Measurements from ENCODE around the gene SPINK1.
A peak's percentile ranks its signal among the peaks of the same experiment; 100 is the strongest.
"Not testable (repeated sequence)": the region's sequence is repeated elsewhere in the genome, so short reads cannot be mapped to it uniquely, and the experiment has no call there.

The SPINK1 gene

DNA sequence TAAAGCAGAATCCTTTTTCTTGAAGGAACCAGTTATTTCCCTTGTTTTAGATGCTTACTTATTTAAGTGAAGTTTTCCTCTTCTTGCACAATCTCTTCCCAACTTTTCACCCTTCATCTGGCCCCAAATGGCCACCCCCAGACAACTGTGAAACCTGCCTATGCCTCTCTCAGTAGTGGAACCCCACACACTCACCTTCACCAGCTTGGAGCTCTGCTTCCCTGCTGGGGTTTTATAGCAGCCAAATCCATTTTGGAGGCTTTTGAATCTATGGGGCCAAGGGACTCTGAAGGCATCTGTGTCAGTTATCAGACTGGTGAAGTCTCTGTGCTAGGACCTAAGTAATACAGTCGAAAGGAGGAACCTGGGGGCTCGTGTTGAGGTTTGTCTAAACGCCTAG lies 22.9 kb upstream of the SPINK1 start:
- DNase-seq, result no peak

DNA sequence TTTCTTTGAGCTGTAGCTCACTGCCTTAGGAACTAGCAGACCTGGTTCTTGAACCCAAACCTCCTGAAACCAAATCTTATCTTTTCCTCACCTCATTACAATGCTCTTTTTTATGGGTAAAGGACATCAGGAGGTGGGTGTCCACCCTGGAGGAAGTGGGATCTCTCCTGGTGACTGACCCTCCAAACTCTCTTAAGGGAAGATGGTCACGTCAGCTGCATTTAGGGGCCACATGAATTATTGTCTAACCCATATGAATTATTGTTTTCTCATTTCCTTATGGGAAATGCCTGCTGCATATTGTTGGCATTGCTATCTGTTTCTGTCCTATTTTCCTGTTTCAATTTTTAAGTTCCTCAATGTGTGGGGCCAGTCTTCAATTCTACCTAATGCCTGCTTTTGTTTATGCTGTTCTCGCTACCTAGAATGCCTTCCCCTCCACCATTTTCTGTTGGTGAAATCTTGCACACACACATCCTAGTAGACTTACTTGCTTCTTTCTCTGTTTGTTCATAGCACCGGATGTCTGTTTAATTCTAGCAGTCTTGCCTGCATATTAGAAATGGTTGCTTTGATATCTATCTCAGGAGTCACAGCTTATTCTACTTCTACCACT lies 22.0 kb upstream of the SPINK1 start:
- no peak for DNase-seq

DNA sequence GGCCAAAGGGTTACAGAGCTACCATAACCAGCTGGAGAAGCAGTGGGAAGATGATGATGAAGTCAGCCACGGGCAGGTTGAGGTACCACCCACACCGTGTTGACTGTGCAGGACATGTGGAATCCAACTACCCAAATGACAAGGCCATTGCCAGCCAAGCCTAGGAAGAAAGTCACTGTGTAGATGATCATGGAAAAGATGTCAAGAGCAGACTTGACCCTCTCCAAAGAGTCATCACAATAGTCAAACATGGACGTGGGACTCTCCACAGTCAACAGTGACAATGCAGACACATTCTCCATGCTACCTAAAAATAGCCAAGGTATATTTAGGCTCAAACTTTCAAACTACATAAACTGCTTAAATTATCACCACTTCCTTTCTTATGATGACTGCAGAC lies 20.9 kb upstream of the SPINK1 start:
- DNase-seq, result no peak

DNA sequence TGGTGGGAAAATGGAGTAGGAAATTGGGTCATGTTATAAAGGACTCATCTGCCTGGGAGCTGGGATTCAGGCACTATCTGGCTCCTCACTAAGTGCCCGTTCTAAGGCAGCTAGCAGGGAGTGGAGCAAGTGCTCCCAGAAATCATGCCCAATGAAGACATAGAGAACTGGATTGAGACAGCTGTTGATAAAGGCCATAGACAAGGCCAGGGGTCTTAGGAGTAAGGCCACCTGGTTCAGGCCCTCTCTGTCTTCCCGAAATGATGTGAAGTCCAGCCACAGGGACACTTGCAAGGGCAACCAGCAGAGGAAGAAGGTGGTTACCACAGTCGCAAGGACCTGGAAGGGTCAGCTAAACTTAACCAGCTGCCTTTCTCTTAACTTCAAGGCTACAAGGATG lies 20.1 kb upstream of the SPINK1 start:
- no peak for DNase-seq

DNA sequence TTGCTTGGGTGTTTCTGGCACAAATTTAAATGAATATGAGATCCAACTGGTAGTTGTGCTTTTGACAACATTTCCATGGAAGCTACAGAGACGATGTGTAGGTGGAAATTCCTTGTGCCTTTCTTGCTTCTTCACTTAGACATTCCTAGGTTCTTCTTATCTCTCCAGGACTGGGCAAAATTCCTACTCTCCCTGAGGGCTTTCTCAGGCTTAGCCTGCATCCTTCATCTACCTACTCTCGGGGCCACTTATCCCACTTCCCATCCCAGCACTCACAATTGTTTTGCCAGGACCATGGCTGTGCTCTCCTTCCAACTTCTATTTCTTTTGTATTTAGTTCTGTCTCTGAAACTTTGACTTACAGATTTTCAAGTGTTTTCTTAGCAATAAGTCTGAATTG lies 17.8 kb upstream of the SPINK1 start:
- no peak for DNase-seq

DNA sequence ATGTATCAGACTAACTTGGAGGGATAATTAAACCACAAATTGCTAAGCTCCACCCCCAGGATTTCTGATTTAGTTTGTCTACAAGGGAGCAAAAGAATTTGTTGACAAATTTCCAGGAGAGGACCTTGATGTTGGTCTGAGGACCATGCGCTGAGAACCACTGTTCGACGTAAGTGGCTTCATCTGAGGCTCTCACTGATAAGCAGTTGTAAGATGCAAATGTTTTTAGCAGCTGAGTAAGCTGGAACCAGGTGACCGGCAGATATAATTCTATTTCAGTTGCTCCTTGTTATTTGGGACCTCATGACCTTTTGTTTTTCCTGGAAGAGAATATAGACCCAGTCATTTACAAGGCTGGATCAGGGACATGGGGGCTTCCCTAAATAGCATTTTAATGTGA lies 14.1 kb upstream of the SPINK1 start:
- no peak for DNase-seq

DNA sequence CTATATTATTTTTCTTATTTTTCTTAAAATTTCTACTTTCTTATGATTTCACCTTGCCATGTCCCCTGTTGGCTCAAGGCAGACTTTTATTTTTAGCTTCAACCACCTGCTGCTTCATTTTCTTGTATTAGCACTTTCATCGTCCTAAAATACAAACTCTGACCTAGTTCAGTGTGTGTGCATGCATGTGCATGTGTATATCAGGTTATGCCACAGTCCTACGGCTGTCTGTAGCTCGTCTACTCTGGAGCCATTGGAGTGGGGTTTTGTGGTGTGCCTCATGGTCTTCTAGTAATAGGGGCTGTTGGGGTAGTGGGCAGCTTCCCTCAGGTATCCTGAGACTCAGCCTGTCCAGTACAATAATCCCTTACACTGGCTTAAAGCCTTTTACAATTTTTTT lies 13.4 kb upstream of the SPINK1 start:
- no peak for DNase-seq

DNA sequence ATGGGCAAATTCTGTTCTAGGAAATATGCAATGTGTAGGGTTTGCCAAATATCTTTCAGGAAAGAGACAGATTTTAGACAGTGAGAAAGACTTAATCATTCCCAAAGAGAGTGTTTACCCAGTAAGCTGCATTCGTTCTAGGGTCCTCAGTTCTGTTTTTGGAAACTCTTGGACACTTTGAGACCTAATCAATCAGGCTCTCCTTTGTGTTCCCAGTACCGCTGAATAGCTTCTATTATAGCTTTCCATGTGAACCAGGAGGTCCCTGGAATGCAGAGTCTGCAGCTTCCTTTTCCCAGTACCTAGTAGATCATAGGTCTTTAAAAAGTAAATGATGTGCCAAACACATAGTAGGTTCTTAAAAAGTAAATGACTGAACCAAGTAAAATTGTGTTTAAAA lies 11.4 kb upstream of the SPINK1 start:
- no peak for DNase-seq

DNA sequence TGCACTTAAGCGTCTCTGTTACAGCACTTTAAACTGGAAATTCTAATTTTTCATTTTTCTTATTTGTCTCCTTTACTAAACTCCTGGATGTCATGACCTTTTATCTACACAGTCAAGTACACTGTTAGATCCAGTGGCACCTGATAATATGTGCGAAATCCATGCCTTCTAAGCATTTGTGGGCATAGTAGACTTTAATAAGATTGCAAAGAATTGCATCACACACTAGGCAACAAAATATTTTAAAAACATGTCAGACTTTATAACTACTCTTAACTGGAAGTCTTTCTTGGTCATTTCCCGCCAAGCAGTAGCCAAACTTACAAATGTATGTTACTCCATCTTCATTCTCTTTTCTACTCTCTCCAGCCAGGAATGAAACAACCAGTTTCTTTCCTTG lies 5.0 kb upstream of the SPINK1 start:
- DNase-seq, result no peak

DNA sequence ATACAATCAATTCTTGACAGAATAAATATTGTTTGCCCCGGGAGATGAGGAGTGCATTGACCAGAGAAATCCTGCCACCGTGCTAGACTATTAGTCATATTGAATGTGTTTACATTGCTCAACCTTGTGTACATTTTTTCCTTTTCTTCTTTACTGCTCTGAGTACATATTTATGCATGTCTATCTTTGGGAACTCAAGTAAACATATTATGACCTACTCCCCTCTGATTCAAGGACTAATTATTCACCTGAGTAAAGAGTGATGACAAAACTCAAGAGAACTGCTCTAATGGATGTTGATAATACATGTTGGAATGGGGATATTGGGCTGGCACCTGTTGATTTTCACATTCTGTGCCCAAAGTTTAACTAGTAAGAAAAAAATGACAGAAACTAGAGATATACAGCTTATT lies 3.9 kb upstream of the SPINK1 start:
- DNase-seq, result no peak

DNA sequence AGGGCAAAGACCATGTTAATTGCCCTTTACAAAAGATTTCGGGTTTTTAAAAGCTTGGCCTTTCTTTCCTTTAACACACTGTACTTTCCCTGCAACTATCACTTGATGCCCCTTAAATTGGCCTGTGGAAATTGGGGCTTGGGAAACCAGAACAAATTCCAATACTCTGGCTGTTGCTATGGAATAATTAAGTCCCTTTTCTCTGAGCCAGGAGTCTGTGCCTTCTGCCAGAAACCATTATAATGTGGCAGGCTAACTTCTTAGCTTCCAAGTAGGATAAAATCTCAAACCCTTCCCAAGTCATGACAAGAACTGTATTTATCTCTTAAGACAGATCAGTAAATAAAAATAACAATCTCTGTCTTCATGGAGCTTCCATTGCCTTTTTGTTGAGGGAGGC lies 1.1 kb upstream of the SPINK1 start:
- no peak for DNase-seq

DNA sequence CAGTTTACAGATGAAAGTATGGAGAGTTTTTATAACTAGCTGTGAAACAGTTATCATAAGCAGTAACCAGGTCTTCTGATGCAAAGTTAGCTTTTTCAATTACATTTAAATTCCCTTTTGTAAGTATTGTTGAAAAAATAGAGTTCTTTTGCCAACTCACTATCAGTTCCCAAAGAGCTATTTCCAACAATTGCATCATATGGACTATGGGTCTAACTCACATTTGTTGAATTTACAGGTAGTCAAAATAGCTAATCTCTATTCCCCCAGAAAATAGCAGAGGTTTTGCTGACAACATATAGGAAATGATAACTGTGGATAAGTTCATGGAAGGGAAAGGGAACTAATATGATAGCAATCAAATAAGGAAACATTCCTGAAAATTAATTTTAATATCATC lies 1.4 kb downstream of the SPINK1 start:
- DNase-seq, result no peak

DNA sequence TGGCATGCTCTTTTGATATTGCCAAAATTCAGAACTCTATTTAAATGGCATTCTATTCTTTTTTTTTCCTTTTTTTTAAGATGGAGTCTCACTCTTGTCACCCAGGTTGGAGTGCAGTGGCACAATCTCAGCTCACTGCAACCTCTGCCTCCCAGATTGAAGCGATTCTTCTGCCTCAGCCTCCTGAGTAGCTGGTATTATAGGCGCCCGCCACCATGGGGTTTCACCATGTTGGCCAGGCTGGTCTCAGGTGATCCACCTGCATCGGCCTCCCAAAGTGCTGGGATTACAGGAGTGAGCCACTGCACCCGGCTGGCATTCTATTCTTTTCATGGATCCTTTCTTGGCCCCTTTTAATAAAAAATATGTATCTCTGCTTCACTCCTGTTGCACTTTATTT lies 4.5 kb downstream of the SPINK1 start:
- not testable (repeated sequence) for DNase-seq

DNA sequence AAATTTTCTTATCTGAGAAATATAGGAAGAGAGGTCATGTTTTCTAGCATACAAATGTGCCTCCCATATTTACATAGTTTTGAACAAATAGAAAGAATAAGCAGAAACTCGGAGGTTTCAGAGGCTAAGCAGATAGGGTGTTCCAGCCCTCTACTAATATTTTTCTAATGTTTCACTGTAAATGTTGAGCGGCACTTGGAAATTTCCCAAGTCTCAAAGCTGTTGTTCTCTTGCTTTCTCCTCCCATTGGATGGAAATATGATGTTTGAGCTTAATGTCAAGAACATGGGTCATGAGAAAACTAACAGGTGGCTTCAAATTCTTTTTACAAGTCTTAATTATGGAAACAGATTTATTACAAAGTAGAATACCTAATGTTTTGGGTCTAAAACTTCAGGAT lies 5.1 kb downstream of the SPINK1 start:
- DNase-seq, result no peak

DNA sequence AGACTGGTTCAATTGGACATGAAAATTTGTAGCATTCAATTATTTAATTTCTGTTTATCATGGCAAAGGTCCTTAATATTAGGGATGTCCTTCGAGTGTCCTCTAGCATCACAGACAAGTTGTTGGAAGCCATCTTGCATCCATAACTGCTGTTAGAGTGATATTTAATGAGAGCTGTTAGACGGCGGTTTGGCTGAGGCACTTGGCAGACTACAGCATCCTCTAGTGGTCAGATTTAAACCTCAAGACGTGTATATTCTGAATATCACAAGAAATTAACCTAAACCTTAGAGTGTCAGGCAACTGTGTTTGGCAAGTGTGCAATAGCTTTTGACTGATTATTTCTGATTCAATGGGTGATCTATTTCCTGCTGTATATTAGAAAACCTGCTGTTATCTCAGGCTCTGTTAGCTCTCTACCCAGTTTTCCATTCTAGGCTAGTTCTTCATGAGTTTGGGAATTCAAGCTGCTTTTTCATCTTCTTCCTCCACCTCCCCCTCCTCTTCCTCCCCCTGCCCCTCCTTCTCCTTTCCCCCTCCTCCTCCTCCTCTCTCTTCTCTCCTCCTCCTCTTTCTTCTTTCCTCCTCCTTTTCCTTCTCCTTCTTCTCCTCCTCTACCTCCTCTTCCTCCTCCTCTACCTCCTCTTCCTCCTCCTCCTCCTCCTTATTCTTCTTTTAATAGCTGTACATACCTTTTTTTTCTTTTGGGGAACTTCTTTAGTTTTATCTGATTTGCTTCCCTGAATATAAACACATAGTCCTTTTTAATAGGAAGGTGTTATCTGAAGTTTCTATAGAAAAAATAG lies 8.6 kb downstream of the SPINK1 start:
- no peak for DNase-seq

DNA sequence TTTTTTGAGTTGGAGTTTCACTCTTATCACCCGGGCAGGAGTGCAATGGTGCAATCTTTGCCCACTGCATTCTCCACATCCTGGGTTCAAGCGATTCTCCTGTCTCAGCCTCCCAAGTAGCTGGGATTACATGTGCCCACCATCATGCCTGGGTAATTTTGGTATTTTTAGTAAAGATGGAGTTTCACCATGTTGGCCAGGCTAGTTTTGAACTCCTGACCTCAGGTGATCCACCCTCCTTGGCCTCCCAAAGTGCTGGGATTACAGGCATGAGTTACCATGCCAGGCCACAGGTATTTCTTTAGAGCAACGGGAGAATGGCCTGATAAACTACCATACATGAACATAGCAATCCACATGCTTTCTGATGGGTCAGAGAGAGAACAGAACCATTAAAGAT lies 9.2 kb downstream of the SPINK1 start:
- not testable (repeated sequence) for DNase-seq

DNA sequence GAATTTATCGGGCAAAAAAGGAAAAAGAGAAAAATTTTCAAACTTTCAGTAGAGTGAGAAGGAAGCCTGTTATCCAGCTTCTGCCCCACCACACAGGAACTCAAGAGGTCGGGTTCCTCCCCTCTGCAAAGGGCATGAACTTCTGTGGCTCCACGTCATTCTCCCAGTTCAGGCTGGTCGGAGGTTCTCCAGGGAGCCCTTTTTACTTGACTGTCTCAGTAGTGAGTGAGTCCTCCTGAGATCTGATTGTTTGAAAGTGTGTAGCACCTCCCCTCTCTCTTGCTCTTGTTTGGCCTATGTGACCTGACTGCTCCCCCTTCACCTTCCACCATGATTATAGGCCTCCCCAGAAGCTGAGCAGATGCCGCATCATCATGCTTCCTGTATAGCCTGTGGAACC lies 9.7 kb downstream of the SPINK1 start:
- DNase-seq, result no peak

DNA sequence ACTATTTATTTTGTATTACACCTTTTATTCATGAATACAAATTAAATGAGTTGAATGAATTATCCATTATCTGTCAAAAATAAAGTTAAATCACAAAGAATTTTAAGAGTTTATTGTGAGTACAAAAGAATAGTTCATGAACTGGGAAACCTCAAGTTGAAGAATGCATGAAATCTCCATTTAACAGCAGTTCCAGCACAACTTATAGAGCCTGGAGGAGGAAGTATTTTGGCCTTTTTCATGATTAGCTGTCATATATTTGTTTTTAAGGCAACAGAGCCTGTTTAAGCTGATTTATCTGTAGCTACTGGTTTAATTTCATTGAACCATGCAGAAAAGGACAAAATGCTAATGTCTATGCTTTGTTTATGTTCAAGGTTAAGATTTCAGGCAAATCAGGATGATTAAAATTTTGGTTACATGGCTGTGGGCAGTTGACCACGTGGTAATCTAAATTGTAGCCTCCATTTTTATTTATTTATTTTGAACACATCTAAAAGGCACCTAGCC lies 12.2 kb downstream of the SPINK1 start:
- no peak for DNase-seq

DNA sequence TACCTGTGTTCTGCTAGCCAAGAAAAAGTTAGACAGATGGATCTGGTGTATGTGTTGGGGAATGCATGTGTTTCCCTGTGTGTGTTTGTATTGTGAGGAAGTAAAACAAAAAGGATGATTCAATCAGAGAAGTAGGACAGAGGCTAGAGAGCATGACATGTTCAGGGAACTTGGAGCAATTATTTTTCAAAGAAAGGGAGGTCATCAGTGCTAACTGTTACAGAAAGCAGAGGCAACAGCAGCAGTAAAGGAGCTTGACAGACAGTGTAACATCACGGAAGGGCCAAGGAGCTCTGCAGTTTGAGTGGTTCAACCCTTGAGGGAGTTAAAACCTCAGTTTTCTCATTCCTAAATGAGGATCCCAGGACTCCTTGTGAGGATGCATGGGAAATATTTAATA lies 13.2 kb downstream of the SPINK1 start:
- no peak for DNase-seq

DNA sequence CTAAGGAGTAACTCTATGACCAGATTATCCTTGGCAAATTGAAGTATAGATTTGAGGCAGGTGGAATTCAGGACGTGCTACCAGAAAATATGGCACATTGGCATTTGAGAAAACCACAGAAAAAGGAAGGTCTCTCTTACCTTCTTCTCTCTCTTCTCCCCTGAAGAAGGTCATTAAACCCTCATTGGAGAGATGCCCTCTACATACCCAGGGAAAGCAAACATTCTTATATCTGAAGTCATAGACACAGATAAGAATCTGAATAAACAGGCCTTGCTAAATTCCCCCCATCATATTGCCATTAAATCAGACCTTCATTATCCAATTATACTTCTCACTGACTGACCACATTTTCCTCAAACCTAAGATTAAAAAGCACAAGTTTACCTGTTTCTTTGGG lies 17.8 kb downstream of the SPINK1 start:
- no peak for DNase-seq

DNA sequence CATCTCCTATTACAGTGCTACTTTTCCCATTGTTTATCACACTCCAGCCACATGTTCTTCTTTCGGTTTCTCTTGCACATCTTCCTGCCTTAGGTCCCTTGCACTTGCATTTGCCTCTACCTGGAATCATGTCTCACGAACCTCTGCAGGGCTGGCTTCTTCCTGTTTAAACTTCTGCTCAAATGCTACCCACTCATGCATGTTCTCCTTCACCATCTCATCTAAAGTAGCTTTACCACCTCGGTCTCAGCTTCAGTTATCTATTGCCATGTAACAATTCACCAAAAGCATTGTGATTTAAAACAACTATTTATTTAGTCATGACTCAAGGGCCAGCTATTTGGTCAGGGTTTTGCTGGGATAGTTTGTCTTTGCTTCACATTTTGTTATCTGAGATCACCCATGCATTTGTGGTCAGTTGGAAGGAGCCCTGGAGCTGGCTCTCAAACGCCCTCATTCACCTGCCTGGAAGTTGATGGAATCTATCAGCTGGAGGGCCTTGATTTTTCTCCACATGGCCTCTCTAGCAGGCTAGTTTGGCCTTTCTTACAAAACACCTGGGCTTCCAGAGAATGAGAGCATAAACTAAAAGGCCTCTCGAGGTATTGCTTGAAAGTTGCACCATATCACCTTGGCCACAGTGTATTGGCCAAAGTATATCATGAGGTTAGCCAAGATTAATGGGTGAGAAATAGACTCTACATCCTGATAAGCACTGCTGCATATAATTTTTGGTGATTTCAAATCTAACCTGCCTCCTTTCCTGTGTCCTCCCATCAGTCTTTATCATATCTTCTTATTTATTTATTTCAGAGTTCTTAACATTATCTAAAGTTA lies 21.4 kb downstream of the SPINK1 start:
- no peak for DNase-seq

DNA sequence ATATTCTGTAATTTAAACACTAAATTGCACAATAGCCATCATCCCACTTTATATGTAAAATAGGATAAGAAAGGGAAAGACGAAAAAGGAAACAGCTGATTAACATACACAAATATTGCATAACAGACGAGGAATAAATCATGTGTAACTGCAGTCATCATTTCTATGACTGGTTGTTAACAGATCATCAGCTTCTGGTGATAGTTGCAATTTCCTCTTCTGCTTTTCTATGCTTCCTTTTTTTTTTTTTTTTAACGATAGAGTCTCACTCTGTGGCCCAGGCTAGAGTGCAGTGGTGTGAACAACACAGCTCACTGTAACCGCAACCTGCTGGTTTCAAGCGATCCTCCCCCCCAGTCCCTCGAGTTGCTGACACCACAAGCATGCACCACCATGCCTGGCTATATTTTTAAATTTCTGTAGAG lies 26.4 kb downstream of the SPINK1 start:
- DNase-seq, result peak; percentile 16

DNA sequence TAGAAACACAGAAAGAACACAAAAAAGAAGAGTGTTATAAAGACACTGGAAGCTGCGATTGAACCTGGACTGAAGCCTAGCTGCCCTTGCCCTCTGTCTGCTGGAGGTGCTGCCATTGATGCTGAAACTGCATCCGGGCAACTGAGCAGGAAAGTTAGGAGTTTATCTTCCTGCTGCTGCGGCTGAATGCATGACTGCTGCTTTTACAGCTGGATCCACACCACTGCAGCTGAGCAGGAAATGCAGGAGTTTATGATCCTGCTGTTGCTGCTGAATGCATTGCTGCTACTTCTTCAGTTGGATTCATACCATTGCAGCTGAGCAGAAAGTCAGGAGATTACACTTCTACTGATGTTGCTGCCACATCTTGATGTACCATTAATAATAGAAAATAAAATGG lies 27.1 kb downstream of the SPINK1 start:
- no peak for DNase-seq

DNA sequence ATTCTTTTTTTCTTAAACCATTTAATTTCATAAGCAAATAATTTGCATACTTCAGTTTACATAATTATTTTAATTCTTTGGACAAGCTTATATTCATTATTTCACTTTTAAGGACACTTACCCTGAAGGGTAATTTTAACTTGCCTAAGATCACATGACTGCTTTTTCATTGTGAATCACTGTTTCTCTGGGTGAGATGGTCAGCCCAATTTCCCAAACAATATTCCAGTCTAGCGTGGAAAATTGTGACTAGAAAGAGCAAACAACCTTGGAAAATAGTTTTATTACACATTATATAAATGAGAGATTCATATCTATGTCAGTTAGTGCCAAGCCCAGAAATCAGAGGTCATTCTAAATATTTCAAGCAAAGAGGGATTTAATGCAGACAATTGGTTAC lies 27.5 kb downstream of the SPINK1 start:
- no peak for DNase-seq
